Neuronal stem cell (in vitro differentiated cells): ENCODE data around the gene CELF3.

Experiments used
- DNase-seq: peaks from one replicate; pipeline ENCODE4 v3.0.0-alpha.2; 2013; ENCODE audit warnings: low spot score
- H2AFZ ChIP-seq: one replicate; pipeline ENCODE4 v1.6.1; 2013; ENCODE audit warnings: mild to moderate bottlenecking, low read length, inconsistent platforms
- H2AK5ac ChIP-seq: 2 replicates; pipeline ENCODE4 v1.6.1; 2013; ENCODE audit warnings: low read depth, mild to moderate bottlenecking, inconsistent platforms, low read length, moderate library complexity, mixed read lengths
- H2BK120ac ChIP-seq: 2 replicates; pipeline ENCODE4 v1.6.1; 2013; ENCODE audit warnings: low read depth, mild to moderate bottlenecking, inconsistent platforms, low read length, moderate library complexity, mixed read lengths
- H2BK12ac ChIP-seq: one replicate; pipeline ENCODE4 v1.6.1; 2013; ENCODE audit warnings: low read length, inconsistent platforms
- H2BK15ac ChIP-seq: 2 replicates; pipeline ENCODE4 v1.6.1; 2013; ENCODE audit warnings: mild to moderate bottlenecking, low read length, inconsistent platforms, mixed read lengths
- H2BK5ac ChIP-seq: one replicate; pipeline ENCODE4 v1.6.1; 2013; ENCODE audit warnings: inconsistent platforms, mild to moderate bottlenecking, low read length, moderate library complexity
- H3K14ac ChIP-seq: one replicate; pipeline ENCODE4 v1.6.1; 2013; ENCODE audit warnings: low read length, inconsistent platforms
- H3K18ac ChIP-seq: 2 replicates; pipeline ENCODE4 v1.6.1; 2013; ENCODE audit warnings: low read length, inconsistent platforms
- H3K23ac ChIP-seq: 2 replicates; pipeline ENCODE4 v1.6.1; 2013; ENCODE audit warnings: low read depth, mild to moderate bottlenecking, mixed read lengths, low read length, inconsistent platforms; ENCODE audit not compliant: poor library complexity
- H3K27ac ChIP-seq: replicated peaks from 3 replicates; pipeline ENCODE4 v1.5.1; 2013; ENCODE audit warnings: low read length, inconsistent platforms
- H3K27me3 ChIP-seq, 3 experiments: 2 replicates each; pipeline ENCODE4 v1.6.1; 2013; ENCODE audit warnings: low read length in 3 of 3, mild to moderate bottlenecking in 2 of 3, inconsistent platforms in 1 of 3, low read depth in 1 of 3, mixed read lengths in 1 of 3, moderate library complexity in 1 of 3; ENCODE audit not compliant: control insufficient read depth in 3 of 3, insufficient read depth in 3 of 3
- H3K36me3 ChIP-seq, 2 donors: replicated peaks in 1 of 2; 2 replicates each; pipeline ENCODE4 v1.6.1; 2013; ENCODE audit warnings: low read length in 2 of 2; ENCODE audit not compliant: control insufficient read depth in 2 of 2, insufficient read depth in 2 of 2
- H3K4ac ChIP-seq: 2 replicates; pipeline ENCODE4 v1.6.1; 2013; ENCODE audit warnings: inconsistent platforms, mild to moderate bottlenecking, low read length, moderate library complexity
- H3K4me1 ChIP-seq, 2 donors: 1 replicate in 1 of 2; 2 replicates in 1 of 2; pipeline ENCODE4 v1.6.1; 2013; ENCODE audit warnings: low read length in 2 of 2, low read depth in 1 of 2; ENCODE audit not compliant: control insufficient read depth in 2 of 2, insufficient read depth in 1 of 2
- H3K4me2 ChIP-seq: one replicate; pipeline ENCODE4 v1.6.1; 2013; ENCODE audit warnings: mild to moderate bottlenecking, low read length, inconsistent platforms; ENCODE audit not compliant: insufficient read depth, poor library complexity, severe bottlenecking
- H3K4me3 ChIP-seq, 2 donors: 2 replicates each; pipeline ENCODE4 v1.5.1; 2013; ENCODE audit warnings: low read length in 2 of 2, mild to moderate bottlenecking in 2 of 2, inconsistent platforms in 1 of 2, moderate library complexity in 1 of 2
- H3K79me1 ChIP-seq: one replicate; pipeline ENCODE4 v1.6.1; 2013; ENCODE audit warnings: low read depth, mild to moderate bottlenecking, inconsistent platforms, low read length, moderate library complexity
- H3K9ac ChIP-seq: one replicate; pipeline ENCODE4 v1.6.1; 2013; ENCODE audit warnings: mild to moderate bottlenecking, low read depth, low read length, inconsistent platforms; ENCODE audit not compliant: poor library complexity
- H3K9me3 ChIP-seq, 2 donors: replicated peaks in 1 of 2; 2 replicates each; pipeline versions ENCODE3 to v1.6.1; 2013; ENCODE audit warnings: low read length in 2 of 2, mild to moderate bottlenecking in 2 of 2, inconsistent platforms in 1 of 2, low read depth in 1 of 2, mixed read lengths in 1 of 2, moderate library complexity in 1 of 2; ENCODE audit not compliant: control insufficient read depth in 2 of 2, insufficient read depth in 1 of 2
- H4K8ac ChIP-seq: one replicate; pipeline ENCODE4 v1.6.1; 2013; ENCODE audit warnings: low read depth, mild to moderate bottlenecking, inconsistent platforms, low read length, moderate library complexity
- H4K91ac ChIP-seq: one replicate; pipeline ENCODE4 v1.6.1; 2013; ENCODE audit warnings: low read length, low read depth, mild to moderate bottlenecking, inconsistent platforms; ENCODE audit not compliant: poor library complexity
- WGBS, 2 donors: extraction: QIAGEN DNeasy Blood & Tissue Kit; methylation state at CpG; one replicate each; pipeline ENCODE4 v1.1.7; 2013; ENCODE audit warnings: missing lambda C conversion rate in 2 of 2, mixed read lengths in 1 of 2; ENCODE audit not compliant: insufficient read length in 2 of 2, insufficient replicate concordance in 1 of 2; ENCODE audit errors: extremely low coverage in 2 of 2; 5-methylcytosine and 5-hydroxymethylcytosine counted together

CELF3 gene

GRCh38 chr1:151681923-151682322 lies 34.7 kb downstream of the CELF3 start:
- Histone ChIP-seq H3K79me1 (no peaks in the 10 kb centered on the region), H3K14ac (no peak overlapping the region), H3K4me3 (no peak overlapping the region), H2BK5ac (no peak overlapping the region), H4K91ac (no peak overlapping the region), H3K27me3 (no peaks in the 10 kb centered on the region), H3K18ac (no peak overlapping the region), H2AK5ac (no peak overlapping the region), H2BK15ac (no peak overlapping the region), H3K4me1 (no peaks in the 10 kb centered on the region), H3K9ac (no peak overlapping the region), H3K23ac (no peak overlapping the region), H3K4me2 (no peak overlapping the region), H3K36me3 (peaks cover 0 to 85% of the 10 kb centered on the region in 2 donors), H4K8ac (no peak overlapping the region), H2BK12ac (no peak overlapping the region), H2BK120ac (no peak overlapping the region), H3K4ac (no peak overlapping the region), H2AFZ (no peak overlapping the region), H3K9me3 (no peaks in the 10 kb centered on the region), H3K27ac (no peak overlapping the region)
- WGBS, 2 donors, result no CpG with 5 or more reads among the region's 2 CpGs
- no peak for DNase-seq

- no peaks in the 10 kb centered on the region for H3K27me3 ChIP-seq
- no peak overlapping the region for H2BK5ac ChIP-seq
- no peak overlapping the region for H3K23ac ChIP-seq
- no peaks in the 10 kb centered on the region for H3K9me3 ChIP-seq
- no peak overlapping the region for H3K4me2 ChIP-seq
- H4K91ac ChIP-seq, result no peak overlapping the region
- no peak overlapping the region for H3K9ac ChIP-seq
- H3K79me1 ChIP-seq, result no peaks in the 10 kb centered on the region
- H2BK120ac ChIP-seq, result no peak overlapping the region
- no peak overlapping the region for H2AFZ ChIP-seq
- H2BK12ac ChIP-seq, result no peak overlapping the region
- H3K4me1 ChIP-seq, result no peaks in the 10 kb centered on the region
- H3K27ac ChIP-seq, result no peak overlapping the region
- no peak overlapping the region for H2BK15ac ChIP-seq
- WGBS, 2 donors, result no CpG with 5 or more reads among the region's 3 CpGs
- no peak overlapping the region for H3K4ac ChIP-seq
- H3K14ac ChIP-seq, result no peak overlapping the region
- no peak overlapping the region for H3K4me3 ChIP-seq
- no peak overlapping the region for H4K8ac ChIP-seq
- H3K18ac ChIP-seq, result no peak overlapping the region
- H2AK5ac ChIP-seq, result no peak overlapping the region
- peaks cover 0 to 74% of the 10 kb centered on the region in 2 donors for H3K36me3 ChIP-seq
- no peak for DNase-seq
Observed at GRCh38 chr1:151680826-151681225, 35.8 kb downstream of the CELF3 start.

- DNase-seq, result no peak
- no peak overlapping the region for H3K27ac ChIP-seq
- no peak overlapping the region for H3K9ac ChIP-seq
- no peak overlapping the region for H4K91ac ChIP-seq
- no CpG with 5 or more reads among the region's 4 CpGs for WGBS, 2 donors
- H2BK5ac ChIP-seq, result no peak overlapping the region
- H3K4me3 ChIP-seq, result no peak overlapping the region
- no peaks in the 10 kb centered on the region for H3K27me3 ChIP-seq
- no peak overlapping the region for H2BK120ac ChIP-seq
- H2AK5ac ChIP-seq, result no peak overlapping the region
- H3K36me3 ChIP-seq, result peaks cover 0 to 69% of the 10 kb centered on the region in 2 donors
- no peak overlapping the region for H2BK12ac ChIP-seq
- H3K4me1 ChIP-seq, result no peaks in the 10 kb centered on the region
- H4K8ac ChIP-seq, result no peak overlapping the region
- H3K79me1 ChIP-seq, result no peaks in the 10 kb centered on the region
- H3K9me3 ChIP-seq, result no peaks in the 10 kb centered on the region
- H2BK15ac ChIP-seq, result no peak overlapping the region
- no peak overlapping the region for H3K4me2 ChIP-seq
- H3K4ac ChIP-seq, result no peak overlapping the region
- H3K14ac ChIP-seq, result no peak overlapping the region
- H2AFZ ChIP-seq, result no peak overlapping the region
- H3K23ac ChIP-seq, result no peak overlapping the region
- H3K18ac ChIP-seq, result no peak overlapping the region
Observed at GRCh38 chr1:151680391-151680790, 36.2 kb downstream of the CELF3 start.

- H3K14ac ChIP-seq, result no peak overlapping the region
- H3K27ac ChIP-seq, result no peak overlapping the region
- H2BK15ac ChIP-seq, result no peak overlapping the region
- no peaks in the 10 kb centered on the region for H3K79me1 ChIP-seq
- no peak overlapping the region for H3K4me3 ChIP-seq
- H3K9ac ChIP-seq, result no peak overlapping the region
- no peak overlapping the region for H2BK5ac ChIP-seq
- no peaks in the 10 kb centered on the region for H3K4me1 ChIP-seq
- H4K8ac ChIP-seq, result no peak overlapping the region
- H3K4me2 ChIP-seq, result no peak overlapping the region
- no peaks in the 10 kb centered on the region for H3K27me3 ChIP-seq
- H3K18ac ChIP-seq, result no peak overlapping the region
- H3K4ac ChIP-seq, result no peak overlapping the region
- H3K23ac ChIP-seq, result no peak overlapping the region
- H4K91ac ChIP-seq, result no peak overlapping the region
- no peak overlapping the region for H2AFZ ChIP-seq
- H3K36me3 ChIP-seq, result peaks cover 5 to 45% of the 10 kb centered on the region in 2 donors
- no peak overlapping the region for H2BK120ac ChIP-seq
- DNase-seq, result no peak
- peaks cover 0 to 15% of the 10 kb centered on the region in 2 donors for H3K9me3 ChIP-seq
- H2AK5ac ChIP-seq, result no peak overlapping the region
- H2BK12ac ChIP-seq, result no peak overlapping the region
- no CpG with 5 or more reads among the region's 1 CpG for WGBS, 2 donors
Observed at GRCh38 chr1:151673407-151673806, 43.2 kb downstream of the CELF3 start.
